Fibroblast of skin of right biceps (primary cell): ENCODE measurements around the gene PDZRN4.
A peak's percentile ranks its signal among the peaks of the same experiment; 100 is the strongest.

Experiments used
- DNase-seq: peaks from one replicate; pipeline ENCODE4 v3.0.0-alpha.2; 2013

PDZRN4 gene

GRCh38 chr12:41462312-41462711 lies 274.2 kb downstream of the PDZRN4 start:
- no peak for DNase-seq

GRCh38 chr12:41465526-41465925 lies 277.4 kb downstream of the PDZRN4 start:
- DNase-seq: no peak

GRCh38 chr12:41466300-41466699 lies 278.2 kb downstream of the PDZRN4 start:
- DNase-seq: no peak

GRCh38 chr12:41466802-41467201 lies 278.7 kb downstream of the PDZRN4 start:
- no peak for DNase-seq

GRCh38 chr12:41467591-41468325 lies 279.6 kb downstream of the PDZRN4 start:
- DNase-seq: no peak

GRCh38 chr12:41468341-41468740 lies 280.2 kb downstream of the PDZRN4 start:
- no peak for DNase-seq

- DNase-seq: no peak
Measured at GRCh38 chr12:41468756-41469155, 280.6 kb downstream of the PDZRN4 start.

GRCh38 chr12:41473441-41473840 lies 285.3 kb downstream of the PDZRN4 start:
- DNase-seq: no peak

- DNase-seq: no peak
Measured at GRCh38 chr12:41474001-41474400, 285.9 kb downstream of the PDZRN4 start.

- no peak for DNase-seq
Measured at GRCh38 chr12:41476499-41477439, 288.6 kb downstream of the PDZRN4 start.

- no peak for DNase-seq
Measured at GRCh38 chr12:41479426-41479825, 291.3 kb downstream of the PDZRN4 start.

GRCh38 chr12:41485203-41485602 lies 297.1 kb downstream of the PDZRN4 start:
- no peak for DNase-seq

GRCh38 chr12:41486718-41487117 lies 298.6 kb downstream of the PDZRN4 start:
- peak; percentile 82 for DNase-seq

- no peak for DNase-seq
Measured at GRCh38 chr12:41496009-41496408, 307.9 kb downstream of the PDZRN4 start.

- DNase-seq: no peak
Measured at GRCh38 chr12:41497409-41497808, 309.3 kb downstream of the PDZRN4 start.

GRCh38 chr12:41504976-41505375 lies 316.9 kb downstream of the PDZRN4 start:
- no peak for DNase-seq

GRCh38 chr12:41507286-41507685 lies 319.2 kb downstream of the PDZRN4 start:
- DNase-seq: no peak

GRCh38 chr12:41509271-41510055 lies 321.3 kb downstream of the PDZRN4 start:
- no peak for DNase-seq

- DNase-seq: no peak
Measured at GRCh38 chr12:41510470-41510869, 322.4 kb downstream of the PDZRN4 start.

GRCh38 chr12:41511247-41511646 lies 323.1 kb downstream of the PDZRN4 start:
- no peak for DNase-seq

GRCh38 chr12:41512497-41512896 lies 324.4 kb downstream of the PDZRN4 start:
- no peak for DNase-seq

- no peak for DNase-seq
Measured at GRCh38 chr12:41514021-41514777, 326.1 kb downstream of the PDZRN4 start.
